ENCODE data around the gene PTK7.

Gene PTK7

DNA sequence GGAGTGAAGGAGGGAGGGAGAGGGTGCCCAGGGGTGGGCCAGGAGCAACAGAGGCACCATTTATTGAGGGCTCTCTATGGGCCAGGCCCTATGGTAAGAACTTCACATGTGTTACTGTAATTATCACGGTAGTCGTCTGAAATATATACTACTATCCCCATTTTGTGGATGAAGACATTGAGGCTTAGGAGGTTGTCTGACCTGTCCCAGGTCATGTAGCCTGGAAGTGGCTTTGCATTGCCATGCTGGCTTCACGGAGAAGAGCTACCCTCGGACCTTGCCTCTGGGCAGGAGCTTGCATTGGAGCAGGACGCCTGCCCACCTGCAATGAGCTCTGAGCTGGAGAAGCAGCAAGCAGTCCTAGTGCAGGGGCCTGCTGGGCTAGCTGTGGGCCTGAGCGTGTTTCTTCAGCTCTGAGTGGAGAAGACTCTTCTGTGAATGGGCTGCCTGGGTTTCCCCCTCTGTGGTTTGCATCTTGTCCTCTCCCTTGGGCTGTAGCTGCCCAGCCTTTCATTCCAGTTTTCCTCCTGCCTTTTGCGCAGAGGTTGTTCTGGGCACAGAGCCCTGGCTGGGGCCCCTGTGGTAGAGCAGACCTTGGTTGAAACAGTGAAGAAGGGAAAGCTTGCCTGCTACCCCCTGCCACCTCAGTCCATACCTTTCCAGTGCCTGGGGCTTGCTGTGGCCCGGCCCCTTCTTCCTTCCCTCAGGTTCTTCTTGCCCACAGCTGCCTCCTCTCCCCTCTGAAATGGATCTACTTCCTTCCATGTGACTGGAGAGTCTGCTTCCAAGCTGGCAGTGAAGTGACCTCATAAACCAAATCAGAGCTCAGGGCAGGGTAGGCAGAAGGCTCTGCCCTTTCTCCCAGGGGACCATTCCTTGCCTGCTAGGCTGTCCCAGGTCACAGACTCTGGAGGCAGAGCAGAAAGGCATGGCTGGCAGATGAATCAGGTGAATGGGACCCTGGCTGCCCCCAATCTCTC is 70.9 kb downstream of the PTK7 start:
- DNase-seq (ENCODE audit: low read depth in 2 of 2) = no peak

DNA sequence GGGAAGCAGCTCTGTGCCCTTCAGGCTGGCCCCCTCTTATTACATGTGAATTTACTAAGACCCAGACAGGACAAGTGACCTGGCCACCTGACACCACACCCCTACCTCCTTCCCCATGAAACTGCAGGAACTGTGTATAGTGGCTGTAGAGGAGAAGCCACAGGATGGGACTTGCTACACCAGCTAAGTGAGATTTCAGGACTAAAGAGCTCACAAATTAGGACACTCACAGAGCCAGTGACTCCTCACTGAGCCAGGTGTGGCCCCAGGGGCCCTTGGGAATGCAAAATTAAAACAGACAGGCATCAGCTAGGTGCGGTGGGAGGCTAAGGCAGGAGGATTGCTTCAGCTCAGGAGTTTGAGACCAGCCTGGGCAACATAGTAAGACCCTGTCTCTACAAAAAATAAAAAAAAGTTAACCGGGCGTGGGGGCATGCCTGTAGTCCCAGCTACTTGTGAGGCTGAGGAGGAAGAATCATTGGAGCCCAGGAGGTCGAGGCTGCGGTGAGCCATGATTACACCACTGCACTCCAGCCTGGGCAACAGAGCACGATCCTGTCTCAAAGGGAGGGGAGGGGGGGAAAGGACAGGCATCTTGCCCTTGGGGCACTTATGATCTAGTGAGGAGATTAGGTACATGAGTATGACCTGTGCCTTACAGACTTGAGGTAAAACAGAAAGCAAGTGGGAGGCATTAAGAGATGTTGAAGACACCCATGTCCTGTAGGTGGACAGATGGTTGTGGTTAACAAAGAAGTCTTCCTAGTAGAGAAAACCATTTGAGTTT is 71.8 kb downstream of the PTK7 start:
- no peak for DNase-seq (ENCODE audit: low read depth in 2 of 2)

DNA sequence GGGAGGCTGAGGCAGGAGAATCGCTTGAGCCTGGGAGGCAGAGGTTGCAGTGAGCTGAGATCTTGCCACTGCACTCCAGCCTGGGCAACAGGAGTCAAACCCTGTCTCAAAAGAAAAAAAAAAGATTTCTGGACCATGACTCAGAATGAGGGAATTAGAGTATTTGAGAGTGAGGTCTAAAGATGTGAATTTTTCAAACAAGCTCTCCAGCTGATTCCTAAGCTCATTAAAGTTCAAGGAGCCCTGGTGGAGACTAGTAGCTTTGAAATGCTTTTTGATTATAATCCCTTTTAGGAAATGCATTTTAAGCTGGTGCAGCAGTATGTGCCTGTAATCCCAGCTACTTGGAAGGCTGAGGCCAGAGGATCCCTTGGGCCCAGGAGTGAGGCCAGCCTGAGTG is 73.2 kb downstream of the PTK7 start:
- DNase-seq (ENCODE audit: low read depth in 2 of 2) = no peak

DNA sequence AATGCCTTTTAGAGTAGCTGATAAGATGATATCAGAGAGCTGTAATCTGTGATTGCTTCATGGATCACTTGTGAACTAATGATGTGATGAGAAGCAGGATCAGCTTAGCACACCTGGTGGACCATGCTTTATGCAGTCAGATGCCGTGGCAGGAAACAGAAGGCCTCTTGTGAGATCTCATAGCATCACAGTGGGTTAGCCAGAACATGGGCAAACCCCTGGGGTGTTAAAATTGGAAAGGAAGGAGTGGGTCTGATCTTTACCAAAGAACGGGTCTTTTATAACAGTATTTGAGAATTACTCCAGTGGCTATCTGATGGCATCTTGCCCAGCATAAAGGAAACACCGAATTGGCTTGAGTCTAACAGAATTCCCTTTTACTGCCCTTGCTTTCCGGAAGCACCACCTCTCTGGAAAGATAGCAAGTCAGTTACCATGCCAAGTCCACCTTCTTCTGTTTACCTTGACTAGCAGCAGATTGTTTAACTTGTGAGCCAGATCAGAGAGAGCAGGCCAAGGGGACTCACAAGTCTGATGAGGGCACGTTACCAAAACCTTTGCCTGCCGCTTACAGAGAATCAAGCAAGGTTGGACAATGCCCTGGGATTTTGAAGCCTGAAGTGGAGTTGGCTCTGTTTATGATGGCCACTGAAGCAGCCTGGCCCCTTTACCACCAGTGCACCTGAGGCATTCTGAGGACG is 74.1 kb downstream of the PTK7 start:
- DNase-seq (ENCODE audit: low read depth in 2 of 2) = no peak

DNA sequence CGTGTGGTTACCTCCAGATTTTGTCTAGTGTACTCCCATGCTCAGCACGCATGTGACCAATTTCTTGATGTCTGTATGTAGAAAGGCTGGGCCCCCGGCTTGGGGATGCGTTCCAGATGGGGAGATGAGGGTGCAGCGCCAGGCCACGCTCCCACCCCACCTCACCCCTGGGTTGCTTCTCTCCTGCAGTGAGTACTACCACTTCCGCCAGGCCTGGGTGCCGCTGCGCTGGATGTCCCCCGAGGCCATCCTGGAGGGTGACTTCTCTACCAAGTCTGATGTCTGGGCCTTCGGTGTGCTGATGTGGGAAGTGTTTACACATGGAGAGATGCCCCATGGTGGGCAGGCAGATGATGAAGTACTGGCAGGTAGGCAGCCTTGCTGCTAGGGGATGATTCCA is 83.5 kb downstream of the PTK7 start:
- no peak for DNase-seq (ENCODE audit: low read depth in 2 of 2)

DNA sequence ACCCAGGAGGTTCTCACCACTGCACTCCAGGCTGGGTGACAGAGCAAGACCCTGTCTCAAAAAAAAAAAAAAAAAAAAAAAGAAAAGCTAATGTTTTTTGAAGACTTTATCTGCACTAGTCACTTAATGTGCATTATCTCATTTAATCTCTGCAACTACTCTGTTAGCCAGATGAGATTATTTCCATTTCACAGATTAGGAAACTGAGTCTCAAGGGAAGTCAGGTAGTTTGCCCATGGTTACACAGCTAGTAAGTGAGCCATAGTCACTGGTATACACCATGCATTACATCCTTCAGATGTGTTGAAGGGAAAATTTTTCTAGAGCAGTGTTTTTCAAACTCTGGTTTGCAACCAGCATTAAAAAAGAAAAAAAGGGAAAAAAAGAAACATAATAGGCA is 87.8 kb downstream of the PTK7 start:
- DNase-seq (ENCODE audit: low read depth in 2 of 2) = no peak

DNA sequence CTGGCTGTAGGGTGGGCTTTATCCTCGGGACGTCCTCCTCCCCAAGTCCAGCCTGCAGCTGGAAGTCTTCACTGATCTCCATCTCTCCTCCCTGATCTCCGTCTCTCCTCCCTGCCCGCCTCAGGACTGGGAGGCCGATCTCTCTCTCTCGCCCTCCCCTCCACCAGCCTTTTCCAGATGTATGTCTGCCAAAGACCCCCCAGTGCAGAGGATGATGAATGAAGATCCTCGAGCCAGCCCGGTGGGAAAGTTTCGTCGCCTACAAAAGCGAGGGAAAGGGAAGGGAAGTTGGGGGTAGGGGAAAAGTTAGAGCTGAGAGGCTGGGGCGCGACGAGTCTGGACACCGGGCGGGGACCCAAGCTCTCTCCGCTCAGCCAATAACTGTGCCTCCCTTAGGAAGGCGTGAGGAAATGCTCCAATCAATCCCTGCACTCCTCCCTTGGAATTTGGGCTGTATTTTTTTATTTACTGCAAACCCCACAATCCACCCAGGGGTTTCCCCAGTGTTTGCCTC is 94.4 kb downstream of the PTK7 start:
- DNase-seq (ENCODE audit: low read depth in 2 of 2) = no peak

DNA sequence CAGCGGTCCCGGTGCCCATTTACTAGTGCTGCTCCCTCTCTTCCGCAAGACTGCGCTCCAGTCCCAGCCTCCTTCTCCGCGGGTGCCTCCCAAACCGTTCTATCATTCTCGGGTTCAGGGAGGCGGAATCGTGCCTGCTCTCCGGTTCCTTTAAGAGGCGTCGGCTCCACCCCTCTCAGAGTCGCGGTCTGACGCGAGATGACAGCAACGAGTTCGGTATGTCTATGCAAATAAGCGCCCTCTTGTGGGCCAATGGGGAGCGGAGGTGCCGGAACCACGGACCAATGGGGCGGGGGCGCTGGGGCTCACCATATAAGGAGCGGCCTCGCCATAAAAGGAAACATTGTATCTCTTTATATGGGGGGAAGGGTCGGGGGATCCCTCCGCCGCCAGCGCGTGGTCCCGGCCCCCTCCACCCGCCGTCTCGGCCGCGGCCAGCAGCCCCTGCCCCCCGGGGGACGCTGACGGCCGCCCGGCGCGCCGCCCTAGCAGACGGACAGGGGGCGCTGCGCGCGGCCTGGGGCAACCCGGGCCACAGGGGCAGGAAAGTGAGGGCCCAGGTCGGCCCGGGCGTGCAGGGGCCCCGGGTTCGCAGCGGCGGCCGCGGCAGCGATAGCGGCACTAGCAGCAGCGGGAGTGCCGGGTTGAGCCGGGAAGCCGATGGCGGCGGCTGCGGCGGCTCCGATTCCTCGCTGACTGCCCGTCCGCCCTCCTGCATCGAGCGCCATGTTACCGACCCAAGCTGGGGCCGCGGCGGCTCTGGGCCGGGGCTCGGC is 95.0 kb downstream of the PTK7 start, which contains the start of gene SRF:
SRF (plus strand) TSS at position 339 of the 776 bp plus-strand sequence; CDS start at position 727, 388 bp downstream.
- DNase-seq (ENCODE audit: low read depth in 2 of 2) = peak; percentile 96 to 99

DNA sequence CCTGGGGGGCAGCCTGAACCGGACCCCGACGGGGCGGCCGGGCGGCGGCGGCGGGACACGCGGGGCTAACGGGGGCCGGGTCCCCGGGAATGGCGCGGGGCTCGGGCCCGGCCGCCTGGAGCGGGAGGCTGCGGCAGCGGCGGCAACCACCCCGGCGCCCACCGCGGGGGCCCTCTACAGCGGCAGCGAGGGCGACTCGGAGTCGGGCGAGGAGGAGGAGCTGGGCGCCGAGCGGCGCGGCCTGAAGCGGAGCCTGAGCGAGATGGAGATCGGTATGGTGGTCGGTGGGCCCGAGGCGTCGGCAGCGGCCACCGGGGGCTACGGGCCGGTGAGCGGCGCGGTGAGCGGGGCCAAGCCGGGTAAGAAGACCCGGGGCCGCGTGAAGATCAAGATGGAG is 95.6 kb downstream of the PTK7 start:
- DNase-seq (ENCODE audit: low read depth in 2 of 2) = peak in 1 of 2 experiments; percentile 19

DNA sequence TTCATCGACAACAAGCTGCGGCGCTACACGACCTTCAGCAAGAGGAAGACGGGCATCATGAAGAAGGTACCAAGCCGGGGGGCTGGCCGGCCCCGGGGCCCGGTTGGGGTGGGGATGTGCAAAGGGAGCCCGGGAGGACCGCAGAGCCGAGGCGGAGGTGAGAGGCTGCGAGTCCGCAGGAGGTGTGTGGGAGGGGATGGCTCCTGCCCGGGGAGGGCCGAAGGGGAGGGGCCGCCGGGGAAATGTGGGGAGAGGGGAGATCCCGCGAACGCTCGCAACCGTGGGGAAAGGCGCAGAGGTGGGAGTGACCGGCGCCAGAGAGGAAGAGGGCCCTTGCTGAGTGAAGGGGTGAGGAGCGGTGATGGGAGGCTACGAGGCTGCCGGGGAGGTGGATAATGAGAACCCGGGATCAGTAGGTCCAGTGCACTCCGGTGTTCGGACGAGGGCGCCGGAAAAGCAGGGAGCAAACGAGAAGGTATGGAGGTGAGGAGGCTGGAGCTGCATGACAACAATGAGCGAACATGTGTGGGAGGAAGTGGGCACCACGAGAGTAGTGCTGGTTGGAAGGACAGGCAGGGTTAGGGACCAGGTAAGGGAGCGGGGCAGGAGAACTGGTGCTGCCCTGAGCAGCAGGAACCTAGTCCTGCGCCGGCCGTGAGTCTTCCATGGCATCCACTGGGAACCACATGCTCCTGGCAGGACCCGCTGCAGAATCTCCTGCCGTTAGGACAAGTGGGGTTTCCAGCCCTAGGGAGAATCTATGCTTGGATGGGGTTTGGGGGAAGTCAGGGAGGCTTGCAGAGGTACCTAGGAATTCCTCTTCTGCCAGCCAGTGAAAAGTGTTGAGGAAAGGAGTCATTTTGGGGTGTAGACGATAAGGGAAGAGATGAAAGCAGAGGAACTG is 96.2 kb downstream of the PTK7 start:
- peak; percentile 23 to 46 for DNase-seq (ENCODE audit: low read depth in 2 of 2)

DNA sequence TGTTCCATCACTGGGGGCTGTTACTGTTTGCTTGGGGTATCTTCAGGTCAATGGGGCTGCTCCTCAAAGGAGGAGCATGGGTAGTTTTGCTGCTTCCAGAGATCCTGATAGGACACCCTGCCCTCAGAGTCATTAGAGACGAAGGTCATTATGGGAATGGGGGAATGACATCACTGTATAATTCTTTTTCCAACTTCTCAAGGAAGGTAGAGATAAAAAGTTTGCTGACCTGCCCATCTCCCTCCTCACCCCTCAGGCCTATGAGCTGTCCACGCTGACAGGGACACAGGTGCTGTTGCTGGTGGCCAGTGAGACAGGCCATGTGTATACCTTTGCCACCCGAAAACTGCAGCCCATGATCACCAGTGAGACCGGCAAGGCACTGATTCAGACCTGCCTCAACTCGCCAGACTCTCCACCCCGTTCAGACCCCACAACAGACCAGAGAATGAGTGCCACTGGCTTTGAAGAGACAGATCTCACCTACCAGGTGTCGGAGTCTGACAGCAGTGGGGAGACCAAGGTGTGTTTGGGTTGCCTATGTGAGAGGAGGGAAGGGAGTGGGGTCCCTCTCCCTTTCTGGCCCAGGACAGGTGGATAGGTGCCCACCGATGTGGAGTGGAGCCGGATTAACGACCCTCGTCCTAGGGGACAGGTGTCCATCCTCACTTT is 97.6 kb downstream of the PTK7 start:
- no peak for DNase-seq (ENCODE audit: low read depth in 2 of 2)

DNA sequence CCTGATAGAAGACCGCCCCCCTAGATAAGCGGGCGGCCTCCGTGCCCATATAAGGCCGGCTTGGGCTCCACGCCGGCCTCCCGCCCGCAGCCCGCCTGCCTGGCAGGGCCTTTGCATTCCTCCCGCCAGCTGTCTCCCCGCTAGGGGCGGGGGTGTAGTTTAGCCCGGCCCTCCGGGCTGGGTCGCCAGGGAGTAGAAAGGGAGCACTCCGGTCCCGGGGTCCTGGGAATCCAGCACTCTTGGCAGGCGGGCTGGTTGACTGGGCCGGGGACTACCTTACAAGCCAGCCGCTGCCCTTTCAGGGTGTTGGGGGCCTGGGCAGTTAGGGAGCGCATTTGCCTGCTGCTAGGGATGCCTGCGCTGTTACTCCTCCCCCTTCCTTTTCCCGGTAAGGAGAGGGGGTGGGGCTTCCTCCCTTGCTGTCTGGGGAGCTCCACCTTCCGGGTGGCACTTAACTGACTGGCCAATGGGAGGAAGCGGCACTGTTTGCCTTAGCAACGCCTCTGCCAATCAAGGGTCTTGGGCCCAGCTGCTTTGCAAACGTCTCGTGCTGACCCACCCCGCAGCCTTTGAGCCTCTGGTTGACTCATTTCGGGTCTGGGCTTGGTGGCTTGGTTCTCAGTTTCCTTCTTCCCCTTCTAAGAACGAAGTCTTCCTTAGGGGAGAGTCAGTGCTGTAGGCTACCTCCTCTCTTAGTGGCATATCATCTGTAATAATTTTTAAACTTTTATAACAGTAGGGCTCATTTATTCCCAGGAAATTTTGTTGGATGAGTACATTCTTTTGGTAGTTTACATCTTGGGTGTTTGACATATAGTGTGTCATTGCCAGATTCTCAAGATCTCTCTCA is 98.4 kb downstream of the PTK7 start:
- peak; percentile 85 to 93 for DNase-seq (ENCODE audit: low read depth in 2 of 2)

DNA sequence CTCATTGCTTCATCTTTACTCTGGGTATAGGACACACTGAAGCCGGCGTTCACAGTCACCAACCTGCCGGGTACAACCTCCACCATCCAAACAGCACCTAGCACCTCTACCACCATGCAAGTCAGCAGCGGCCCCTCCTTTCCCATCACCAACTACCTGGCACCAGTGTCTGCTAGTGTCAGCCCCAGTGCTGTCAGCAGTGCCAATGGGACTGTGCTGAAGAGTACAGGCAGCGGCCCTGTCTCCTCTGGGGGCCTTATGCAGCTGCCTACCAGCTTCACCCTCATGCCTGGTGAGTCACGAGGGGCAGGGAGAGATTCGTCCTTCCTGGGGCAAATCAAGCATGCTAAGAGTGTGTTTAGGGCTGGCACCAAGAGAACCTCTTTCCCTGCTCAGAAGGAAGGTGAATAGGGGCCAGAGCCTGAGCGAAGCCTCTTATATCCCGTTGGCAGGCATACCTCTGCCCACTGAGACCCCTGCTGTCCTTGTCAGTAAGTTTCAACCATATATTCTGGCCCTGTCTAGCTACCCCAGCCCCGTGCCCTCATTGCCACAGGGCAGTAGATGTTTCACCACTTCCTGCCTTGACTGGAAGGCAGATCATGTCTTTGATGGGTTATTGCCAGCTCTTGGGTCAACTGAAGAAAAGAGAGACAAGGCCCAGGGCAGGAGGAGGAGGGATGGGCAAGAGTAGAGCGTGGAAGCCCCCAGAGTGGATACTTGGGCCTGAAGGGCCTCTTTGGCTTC is 99.7 kb downstream of the PTK7 start:
- no peak for DNase-seq (ENCODE audit: low read depth in 2 of 2)

DNA sequence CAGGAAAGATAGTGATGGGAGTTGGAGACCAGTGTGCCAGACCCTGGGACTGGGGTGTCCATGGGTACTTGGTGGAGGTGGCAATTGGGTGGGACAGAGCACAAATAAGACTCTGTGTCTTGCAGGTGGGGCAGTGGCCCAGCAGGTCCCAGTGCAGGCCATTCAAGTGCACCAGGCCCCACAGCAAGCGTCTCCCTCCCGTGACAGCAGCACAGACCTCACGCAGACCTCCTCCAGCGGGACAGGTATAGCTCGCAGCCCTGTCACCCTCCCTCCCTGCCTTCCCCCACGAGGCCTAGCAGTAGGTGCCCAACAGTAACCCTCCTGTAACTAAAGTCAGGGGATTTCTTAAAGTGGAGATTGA is 100.3 kb downstream of the PTK7 start:
- DNase-seq (ENCODE audit: low read depth in 2 of 2) = no peak

DNA sequence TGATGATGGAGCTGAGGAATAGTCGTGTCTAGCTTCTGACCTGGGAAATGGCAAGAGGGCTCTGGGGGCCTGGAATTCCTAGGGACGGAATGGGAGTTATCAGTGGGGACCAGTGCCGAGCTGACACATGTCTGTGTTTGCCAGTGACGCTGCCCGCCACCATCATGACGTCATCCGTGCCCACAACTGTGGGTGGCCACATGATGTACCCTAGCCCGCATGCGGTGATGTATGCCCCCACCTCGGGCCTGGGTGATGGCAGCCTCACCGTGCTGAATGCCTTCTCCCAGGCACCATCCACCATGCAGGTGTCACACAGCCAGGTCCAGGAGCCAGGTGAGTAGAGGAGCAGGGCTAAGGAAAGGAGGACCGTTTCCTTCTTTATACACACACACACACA is 102.0 kb downstream of the PTK7 start:
- no peak for DNase-seq (ENCODE audit: low read depth in 2 of 2)

DNA sequence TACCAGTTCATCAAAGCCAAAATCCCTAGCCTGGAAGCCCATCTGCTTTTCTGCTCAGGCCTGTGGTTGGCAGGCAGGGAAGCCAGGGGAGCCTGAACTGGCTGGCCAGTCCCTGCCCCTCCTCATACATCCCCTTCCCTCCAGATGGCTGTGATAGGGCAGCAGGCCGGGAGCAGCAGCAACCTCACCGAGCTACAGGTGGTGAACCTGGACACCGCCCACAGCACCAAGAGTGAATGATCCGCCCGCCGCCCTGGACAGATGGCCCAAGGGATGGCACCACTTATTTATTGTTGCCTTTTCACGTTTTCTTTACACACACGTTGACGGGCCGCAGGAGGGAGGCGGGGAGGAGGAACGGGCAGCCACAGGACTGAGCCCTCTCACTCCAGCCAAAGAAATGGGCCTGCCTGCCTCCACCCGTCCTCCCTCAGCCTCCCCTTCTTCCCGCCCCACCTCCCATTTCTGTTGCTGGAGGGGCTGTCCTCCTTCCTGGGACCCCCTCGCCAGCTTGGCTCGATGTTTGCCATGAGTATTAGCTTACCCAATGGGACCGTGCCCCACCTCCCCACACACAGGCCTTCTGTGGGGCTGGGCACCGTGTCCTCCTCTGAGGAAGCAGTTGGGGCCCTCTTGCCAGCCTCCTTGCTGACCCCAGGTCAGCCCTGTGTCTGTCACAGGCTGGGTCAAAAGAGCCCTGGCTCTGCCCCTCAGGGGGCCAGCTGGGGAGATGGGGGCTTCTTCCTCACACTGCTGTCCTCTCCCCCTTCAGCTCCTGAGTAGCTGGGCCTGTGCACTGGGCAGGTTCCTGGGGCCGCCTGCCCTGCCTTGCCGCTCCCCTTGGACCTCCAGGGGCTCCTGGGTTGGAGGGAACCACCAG is 103.1 kb downstream of the PTK7 start:
- no peak for DNase-seq (ENCODE audit: low read depth in 2 of 2)

DNA sequence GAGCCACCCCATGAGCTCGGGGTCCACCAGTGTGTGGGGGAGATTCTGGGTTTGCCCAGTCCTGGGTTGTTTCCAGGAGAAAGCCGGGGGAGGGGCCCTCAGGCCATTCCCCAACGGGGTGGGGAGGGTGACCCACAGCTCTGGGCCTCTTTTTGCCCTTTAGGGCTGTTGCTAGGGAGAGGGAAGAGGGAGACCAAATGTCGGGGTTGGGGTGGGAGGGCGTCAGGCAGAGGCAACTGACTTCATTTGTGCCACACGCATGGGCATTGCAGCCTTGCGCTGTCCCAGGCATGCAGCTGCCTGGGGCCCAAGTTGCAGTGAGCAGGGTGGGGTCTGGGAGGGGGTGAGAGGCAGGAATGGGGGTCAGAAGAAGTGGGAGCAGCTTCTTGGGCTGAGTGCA is 103.9 kb downstream of the PTK7 start:
- DNase-seq (ENCODE audit: low read depth in 2 of 2) = no peak

Data from stimulated activated CD4-positive, alpha-beta T cell treated with anti-CD3 and anti-CD28 coated beads, Interleukin-12 subunit alpha, Interleukin-12 subunit beta, amount 100 ng/mL, for 24 hours (primary cell).